IPS-NIHi11 (cell line): ENCODE results near the gene TSPOAP1.

Source experiments
- DNase-seq: peaks from one replicate; pipeline ENCODE4 v3.0.0; 2012; ENCODE audit warnings: mixed read lengths, low spot score

The TSPOAP1 gene, protein sequence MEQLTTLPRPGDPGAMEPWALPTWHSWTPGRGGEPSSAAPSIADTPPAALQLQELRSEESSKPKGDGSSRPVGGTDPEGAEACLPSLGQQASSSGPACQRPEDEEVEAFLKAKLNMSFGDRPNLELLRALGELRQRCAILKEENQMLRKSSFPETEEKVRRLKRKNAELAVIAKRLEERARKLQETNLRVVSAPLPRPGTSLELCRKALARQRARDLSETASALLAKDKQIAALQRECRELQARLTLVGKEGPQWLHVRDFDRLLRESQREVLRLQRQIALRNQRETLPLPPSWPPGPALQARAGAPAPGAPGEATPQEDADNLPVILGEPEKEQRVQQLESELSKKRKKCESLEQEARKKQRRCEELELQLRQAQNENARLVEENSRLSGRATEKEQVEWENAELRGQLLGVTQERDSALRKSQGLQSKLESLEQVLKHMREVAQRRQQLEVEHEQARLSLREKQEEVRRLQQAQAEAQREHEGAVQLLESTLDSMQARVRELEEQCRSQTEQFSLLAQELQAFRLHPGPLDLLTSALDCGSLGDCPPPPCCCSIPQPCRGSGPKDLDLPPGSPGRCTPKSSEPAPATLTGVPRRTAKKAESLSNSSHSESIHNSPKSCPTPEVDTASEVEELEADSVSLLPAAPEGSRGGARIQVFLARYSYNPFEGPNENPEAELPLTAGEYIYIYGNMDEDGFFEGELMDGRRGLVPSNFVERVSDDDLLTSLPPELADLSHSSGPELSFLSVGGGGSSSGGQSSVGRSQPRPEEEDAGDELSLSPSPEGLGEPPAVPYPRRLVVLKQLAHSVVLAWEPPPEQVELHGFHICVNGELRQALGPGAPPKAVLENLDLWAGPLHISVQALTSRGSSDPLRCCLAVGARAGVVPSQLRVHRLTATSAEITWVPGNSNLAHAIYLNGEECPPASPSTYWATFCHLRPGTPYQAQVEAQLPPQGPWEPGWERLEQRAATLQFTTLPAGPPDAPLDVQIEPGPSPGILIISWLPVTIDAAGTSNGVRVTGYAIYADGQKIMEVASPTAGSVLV (N-terminal part only)

DNA sequence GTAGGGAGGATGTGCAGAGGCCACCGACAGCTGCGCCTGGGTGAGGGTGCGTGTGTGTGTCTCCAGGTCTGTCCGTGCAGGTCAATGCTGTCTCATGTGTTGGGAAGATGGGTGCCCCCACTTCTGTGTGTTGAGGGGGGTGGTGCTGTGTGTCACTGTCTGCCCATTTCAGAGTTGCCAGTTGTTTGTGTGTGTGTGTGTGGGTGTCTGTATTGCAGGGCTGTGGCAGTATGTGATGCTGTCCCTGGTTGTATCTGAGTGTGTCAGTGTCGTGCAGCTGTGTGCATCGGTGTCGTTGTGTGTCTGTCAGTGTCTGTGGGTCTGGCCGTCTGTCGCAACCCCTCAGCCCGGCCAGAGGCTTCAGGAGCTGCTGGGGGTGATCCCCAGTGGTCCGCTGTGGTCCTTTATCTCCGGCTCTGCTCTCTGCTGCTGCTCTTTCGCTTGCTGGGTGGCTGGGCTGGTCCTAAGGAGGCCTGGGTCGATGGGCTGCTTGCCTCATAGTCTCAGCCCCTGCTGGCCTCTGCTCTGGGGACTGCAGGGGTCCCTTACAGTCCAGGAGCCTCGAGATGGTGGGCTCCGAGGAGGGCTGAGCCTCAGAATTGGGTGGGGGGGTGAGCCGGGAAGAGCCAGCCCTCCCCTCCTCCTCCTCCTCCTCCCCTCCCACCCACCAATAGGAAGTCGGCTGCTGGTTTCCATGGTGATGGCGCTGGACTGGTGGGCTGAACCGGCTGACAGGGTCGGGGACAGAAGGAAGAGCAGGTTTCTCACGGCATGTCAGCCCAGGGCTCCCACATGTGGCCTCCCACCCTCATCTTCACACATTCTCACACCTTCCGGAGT, at the start of gene TSPOAP1:
Gene TSPOAP1, minus strand, starts transcription at position 601 of the 840 bp plus-strand sequence. CDS start 875 bp downstream, outside the sequence.
- peak; percentile 72 for DNase-seq

DNA sequence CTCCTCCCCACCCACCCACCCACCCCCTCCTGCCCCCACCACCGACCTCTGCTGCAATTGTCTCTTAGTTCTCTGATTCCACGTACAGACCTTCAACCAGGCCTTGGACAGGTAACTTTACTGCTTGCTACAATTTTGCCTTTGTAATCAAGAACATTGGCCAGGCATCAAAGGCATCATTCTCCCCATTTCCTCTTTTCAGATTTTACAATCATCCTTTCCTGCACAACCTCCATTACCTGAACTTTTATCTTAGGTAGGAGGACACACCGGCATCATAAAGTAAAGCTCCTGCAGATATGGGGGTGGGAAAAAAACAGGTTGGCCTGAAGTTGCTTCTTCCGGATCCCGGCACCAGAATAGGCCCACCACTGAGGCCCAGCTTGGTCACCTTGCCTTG, 49.1 kb upstream of the TSPOAP1 start:
- no peak for DNase-seq

DNA sequence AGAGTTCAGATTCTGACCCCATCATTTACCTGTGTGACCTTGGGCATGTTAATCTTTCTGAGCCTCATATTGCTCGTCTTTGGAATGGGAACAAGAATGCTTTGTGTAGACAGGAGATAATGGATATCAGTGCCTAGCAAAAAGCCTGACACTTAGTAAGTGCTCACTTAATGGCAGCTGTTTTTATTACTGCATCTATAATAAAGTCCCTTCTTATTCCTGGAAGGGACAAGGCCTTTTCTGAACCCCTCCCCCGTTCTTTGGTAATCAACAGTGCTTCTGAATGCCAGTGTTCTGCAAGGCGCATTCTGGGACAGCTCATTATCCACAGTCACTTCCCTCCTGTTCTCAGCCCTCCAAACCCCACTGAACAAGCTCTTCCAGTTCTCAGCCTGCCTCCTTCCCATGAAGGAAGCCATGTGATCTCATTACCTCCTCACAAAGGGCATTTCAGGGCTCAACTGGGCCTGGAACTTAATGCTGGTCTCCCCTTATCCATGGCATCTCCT, 48.6 kb upstream of the TSPOAP1 start:
- no peak for DNase-seq

DNA sequence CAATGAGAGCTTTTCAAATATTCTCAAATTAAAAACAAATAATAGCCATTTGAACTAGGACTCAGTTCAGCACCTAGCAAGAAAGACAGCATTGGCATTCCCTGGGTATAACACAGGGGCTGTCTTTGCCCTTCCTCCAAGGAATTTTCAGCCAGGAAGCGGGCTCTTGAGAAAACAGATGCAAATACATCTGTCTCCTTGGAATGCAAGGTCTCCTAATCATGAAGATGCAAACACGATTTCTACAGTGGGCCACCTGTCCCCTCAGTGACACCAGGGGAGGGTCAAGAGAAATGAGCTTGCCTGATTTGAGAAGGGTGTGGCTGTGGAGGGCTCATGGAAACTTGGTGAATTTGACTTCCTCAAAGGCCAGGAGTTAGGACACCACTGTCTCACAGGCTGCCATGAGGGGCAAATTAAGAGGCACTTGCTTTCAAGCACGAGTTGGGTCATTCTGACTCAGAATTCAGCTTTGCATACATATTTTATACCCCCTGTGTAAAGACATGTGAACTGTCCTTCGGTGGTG, 47.9 kb upstream of the TSPOAP1 start:
- no peak for DNase-seq

DNA sequence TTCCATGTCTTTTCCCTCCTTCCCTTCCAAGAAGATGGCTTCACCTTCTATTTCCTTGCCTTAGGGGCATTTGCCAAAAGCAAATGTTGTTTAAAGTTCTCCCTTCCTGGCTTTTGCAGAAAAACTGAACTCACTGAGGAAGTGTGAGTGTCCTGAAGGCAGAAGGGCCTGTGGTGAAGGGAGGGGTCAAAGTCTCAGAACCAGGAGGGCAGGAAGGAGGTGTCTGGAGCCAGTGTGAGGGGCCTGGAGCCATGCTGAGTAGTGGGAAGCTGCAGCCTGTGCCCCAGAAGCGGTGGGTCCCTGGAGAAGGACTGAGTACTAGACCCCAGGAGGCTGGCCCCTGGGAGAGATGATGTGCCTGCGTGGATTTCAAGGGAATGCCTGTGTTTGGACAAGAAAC, 47.2 kb upstream of the TSPOAP1 start:
- no peak for DNase-seq

DNA sequence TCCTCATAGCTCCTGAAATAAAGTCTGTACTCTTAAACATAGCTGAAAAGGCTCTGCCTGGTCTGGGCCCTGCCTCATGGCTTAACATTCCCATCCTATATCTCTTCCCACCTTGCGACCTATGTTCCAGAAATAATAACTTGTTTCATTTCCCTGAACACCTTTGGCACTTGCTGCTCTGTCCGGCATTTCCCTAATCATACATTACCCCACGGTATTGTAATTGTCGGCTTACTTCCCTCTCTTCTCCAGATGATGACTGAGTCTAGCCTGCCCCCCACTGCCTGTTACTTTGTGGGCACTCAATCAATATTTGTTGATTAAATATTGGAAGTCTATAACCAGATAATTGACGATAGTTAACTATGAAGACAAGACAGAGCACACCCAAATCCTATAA, 46.7 kb upstream of the TSPOAP1 start:
- no peak for DNase-seq

DNA sequence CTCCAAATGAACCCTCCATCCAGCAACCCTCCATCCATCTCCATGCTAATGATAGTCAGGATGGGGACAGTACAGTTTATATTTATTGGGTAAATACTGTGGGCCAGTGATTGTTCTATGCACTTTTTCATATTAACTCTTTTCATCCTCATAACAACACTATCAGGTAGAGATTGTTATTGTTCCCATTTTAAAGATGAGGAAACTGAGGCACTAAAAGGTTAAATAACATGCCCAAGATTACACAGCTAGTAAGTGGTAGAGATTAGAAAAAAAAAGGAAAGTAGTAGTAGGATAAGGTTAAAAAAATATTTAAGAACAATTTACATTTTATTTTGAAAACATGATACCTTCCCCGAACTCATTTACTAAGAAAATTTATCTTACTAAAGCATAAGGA, 45.3 kb upstream of the TSPOAP1 start:
- DNase-seq: no peak

DNA sequence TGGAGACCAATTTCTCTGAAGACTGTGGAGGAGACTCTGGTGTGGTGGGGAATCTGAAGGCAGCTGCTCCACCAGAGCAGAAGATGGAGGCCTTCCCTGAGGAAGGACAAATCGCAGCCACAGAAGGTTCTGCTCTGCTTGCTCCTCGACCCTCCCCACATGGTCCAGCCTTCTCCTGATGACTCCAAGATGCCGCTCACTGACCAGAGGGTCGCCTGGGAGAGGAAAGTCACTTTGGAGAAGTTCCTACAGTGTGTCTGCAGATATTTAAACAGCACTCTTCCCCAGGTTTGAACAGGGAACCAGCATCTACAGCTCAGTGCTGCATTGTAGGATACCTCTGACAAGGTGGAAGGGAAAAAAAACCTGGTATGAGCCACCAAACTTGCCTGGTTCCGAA, 44.4 kb upstream of the TSPOAP1 start:
- DNase-seq: no peak

DNA sequence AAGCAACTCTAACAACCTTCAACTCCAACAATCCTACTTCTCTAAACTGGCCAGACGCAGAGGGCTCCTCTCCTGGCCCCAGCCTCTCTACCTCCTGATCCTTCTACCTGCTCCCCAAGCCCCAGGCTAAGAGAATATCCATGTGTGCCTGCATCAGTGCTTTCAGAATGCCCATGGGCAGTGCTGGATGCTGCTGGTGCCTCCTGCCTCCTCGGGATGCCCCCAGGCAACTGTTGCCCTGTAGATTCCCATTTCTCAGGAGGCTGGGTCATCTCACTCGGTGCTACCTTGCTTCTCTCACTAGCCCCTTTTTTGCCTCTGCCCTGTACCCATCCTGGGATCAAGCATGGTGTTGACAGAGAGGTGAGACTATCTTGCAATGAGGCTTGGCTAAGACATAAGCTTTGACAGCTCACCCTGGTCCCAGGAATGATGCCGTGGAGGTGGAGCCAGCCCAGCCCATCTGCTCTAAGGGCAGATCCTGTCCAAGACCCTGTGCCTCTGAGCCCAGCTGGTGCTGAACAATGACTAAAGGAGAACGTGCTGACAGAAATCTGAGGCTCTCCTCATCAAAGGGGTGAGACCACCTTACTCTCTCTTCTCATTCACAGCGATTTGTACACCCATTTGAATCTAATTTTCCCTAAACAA, 42.8 kb upstream of the TSPOAP1 start:
- no peak for DNase-seq

DNA sequence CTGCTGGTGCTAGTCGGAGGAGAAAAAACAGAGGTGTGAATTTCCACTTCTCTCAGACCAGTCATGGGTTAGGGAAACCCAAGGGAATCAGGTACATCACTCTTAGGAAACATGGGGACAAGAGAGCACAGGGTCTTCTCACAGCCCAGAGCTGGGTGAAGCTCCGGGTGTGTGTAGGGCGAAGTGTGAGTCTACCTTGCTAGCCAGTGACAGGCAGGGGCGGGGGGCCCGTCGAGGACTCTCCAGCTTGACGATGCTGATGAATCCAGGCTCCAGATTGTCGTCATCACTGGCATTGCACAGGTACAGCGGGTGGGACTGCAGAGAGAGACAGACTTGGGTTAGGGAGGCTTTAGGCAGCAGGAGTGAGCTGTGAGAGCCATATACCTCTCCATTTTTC, 42.1 kb upstream of the TSPOAP1 start:
- no peak for DNase-seq

DNA sequence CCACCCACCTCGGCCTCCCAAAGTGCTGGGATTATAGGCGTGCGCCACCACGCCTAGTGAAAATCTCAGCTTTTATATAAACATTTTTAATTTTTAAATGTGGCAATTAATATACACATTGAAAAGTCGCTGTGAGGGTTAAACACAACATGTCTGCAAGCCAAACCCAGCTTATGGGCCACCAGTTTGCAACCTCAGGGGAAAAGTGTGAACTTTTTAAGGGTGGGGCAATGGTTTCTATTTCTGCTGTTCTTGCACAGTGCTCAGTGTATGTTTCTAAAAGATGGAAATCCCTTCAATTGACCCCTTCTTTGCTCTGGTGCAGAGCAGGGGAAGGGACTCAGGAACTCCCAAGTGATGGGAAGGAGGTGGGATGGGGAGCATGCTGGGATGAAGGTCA, 41.7 kb upstream of the TSPOAP1 start:
- DNase-seq: no peak

DNA sequence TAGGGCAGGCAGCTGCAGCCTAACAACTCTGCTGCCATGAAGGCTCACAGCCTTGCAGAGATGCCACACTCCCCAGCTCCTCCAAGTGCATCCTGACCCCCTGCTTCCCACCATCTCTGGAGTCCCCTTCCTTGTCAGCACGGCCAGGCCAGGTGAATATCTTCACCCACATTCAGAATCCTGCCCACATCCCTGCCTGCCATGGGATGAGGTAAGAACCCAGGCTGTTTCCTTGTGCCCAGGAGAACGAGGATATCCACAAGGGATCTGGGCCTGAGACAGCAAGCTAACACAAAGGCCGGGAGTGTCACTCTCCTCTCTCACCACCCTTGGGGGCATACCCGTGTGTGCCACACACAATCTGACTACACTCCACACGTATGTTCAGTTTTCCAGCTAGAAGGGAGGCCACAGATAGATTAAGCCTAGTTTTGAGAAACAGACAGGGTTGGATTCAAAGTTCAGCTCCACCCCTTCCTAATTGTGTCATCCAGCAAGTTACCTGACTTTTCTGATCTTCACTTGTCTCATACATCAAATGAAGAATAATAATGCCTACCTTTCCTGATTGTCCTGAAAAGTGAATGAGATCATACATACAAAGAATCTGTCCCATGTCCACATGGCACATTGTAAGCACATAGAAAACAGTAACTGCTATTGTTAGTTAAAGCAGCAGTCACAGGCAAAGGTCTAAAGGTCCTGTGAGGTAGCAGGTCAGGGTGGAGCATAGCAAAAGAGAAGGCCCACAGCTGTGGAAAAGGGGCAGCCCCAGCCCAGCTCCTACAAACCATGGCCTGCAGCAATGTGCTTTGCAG, 40.8 kb upstream of the TSPOAP1 start:
- no peak for DNase-seq

DNA sequence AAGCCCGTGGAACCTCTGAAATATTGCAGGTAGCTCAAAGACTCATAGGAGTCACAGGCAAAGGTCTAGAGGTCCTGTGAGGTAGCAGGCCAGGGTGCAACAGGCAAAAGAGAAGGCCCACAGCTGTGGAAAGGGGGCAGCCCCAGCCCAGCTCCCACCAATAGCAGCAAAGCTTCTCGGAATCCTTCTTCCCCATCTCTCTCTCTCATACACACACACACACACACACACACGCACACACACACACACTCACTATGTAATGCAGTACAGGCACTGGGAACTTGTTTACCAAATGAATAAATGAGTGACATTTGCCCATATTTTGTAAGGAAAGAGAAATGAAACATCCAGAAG, 40.2 kb upstream of the TSPOAP1 start:
- DNase-seq: no peak

DNA sequence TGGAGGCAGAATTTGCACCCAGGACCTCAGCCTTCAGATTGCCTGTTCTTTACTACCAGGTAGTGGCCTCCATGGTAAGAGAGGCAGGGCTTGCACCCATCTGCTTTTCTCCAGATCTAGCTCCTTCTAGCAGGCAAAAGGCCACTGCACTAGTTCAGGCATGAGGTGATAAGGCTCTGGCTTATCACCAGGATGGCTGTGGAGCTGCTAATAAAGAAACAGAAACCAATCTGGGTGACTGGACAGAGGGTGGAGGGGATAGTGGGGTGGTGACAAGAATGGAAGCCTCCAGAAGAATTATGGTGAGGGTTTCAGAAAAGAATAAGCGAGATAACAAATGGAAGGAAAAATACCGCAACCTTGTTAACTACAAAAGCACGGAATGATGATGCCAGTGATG, 38.9 kb upstream of the TSPOAP1 start:
- DNase-seq: no peak

DNA sequence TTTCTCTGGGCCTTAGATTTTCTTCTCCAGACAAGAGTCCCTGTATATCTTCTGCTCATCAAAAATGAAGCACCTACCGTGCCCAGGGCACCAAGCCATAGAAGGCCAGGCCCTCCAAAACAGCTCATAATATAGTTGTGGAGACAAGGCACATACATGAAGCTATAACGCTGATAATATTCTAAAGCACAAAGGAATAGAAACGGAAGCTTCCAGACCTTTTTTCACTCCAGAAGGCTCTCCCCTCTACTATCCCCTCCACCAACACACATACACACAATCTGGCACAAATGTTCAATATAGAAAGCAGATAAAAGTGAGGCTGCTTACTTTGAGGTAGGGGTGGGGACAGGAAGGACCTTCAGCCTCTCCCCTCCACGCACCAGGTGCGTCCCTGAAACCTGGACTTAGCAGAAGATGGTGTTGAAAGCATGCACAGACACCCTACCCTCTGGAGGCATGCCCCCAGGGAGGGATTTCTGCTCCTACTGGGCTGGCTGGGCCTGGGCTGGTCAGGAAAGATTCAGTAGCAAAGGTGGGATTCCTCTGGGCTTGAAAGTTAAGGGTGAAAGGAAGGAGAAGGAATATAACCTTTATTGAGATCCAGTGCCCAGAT, 37.5 kb upstream of the TSPOAP1 start:
- DNase-seq: no peak

DNA sequence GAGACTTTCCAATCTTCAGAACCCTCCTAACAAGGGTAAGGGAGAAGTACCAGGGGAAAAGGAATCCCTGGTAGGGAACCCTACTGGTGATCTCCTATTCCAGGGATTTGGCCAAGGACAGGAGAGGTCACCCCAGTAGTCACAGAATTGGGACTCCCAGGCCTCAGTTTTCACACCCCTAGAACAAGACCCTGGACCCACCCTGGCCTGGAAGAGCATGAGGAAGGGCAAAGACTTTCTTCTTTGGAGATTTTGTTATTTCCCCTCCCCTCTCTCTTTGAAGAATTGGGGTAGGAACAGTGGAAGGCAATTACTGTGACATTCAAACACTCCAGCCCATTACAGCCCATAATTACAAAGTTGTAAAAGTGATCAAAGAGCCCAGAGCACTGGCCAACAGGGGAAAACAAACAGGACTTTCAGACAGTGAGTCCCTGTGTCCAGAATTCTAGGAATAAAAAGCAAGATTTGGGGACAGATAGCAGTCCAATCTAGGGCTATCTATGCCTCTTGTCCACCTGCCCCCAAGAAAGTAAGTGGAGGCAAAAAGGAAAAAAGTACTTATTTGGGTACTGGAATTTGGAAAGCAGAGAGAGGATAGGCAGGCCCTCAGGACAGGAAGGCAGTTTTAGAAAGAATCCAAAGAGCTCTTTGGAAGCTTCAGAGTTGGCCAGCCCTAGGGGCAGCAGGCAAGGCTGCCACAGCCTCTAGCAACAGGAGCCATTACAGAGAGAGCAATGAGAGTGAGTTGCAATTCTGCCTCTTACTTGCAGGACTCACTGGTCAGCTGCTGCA, 36.8 kb upstream of the TSPOAP1 start:
- DNase-seq: no peak

DNA sequence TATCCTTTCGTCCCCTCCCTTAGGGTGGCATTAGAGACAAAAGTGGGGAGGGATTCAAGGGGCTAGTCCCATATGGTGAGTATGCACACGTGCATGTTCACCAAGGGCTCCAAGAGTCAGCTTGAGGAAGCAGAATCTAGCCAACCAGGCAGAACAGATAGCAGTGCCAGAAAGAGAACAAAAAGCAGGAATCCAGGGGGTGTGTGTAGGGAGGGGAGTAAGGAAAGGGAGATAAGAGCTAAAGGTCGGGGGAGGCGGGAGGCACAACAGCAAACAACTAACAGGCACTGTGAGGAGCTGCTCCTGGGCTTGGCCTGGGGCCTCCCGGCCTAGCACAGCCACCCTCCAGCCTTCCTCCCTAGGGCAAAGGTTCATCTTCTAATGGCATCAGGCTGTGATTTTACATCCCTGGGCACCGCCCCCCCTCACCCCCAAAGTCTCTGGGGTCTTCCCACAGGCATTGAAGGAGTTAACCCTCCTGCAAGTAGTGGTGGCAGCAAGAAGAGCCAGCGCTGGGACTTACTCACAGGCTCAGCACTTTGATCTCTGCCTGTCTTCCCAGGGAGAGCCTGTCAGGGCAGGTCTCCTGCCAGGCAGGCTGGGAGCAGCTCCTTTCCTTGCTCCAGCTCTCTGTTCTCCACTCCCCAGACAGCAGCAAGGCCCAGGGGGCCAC, 35.8 kb upstream of the TSPOAP1 start:
- DNase-seq: no peak

DNA sequence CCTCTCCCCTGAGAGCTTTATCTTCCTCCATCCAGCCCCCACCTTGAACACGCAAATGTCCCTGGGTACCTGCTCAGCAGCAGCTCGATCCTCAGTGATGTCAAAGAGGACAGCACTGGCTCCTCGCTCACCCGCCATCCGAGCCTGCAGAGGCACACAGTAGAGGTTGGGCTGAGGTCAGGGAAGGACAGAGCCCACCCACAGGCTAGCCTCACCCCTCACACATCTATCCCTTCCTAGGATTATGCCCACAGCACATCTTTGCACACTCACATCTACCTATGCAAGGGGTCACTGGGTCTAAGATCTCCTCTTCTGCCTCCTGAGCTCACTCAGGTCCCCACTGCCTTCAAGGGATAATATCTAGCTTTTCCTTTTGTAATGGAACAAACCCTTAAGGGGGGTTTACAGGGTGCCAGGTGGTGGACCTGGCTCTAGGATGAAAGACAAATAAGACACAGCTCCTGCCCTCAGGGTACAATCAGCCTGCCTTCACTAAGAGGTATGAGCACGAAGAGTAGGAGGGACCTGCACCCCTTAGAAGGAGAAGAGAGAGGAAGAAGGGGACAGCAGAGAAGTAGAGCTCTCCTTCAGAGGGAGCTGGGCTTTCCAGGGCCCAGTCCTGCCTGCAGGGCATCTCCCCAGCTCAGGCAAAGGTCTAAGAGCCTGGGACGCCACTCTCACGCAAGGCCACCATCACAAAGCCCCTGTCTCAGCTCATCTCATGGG, 35.0 kb upstream of the TSPOAP1 start:
- no peak for DNase-seq
